Stomach (tissue), 9 donors: ENCODE data around the gene ARRDC5. TPM values are rescaled to one million over a fixed set of nuclear protein-coding genes. Genes with fewer than 3 reads are reported as not detected.

ENCODE experiments used
- DNase-seq, 2 donors: peaks; one replicate each; pipeline versions ENCODE4 v3.0.0 to v3.0.0-alpha.2; 2013 to 2019
- H3K27ac ChIP-seq, 5 donors: fragments of 200-600 bp in 4 of 5; sonication (generic) in 4 of 5; one replicate each; pipeline ENCODE4 v1.5.1; 2013 to 2019; ENCODE audit warnings: mild to moderate bottlenecking in 1 of 5, moderate library complexity in 1 of 5
- H3K27me3 ChIP-seq, 3 donors: fragments of 200-600 bp; sonication (generic); one replicate each; pipeline ENCODE4 v1.5.1; 2017 to 2019; ENCODE audit warnings: mixed run types in 1 of 3
- H3K36me3 ChIP-seq, 4 donors: fragments of 200-600 bp; sonication (generic); 1 replicate in 3 of 4; 2 replicates in 1 of 4; pipeline ENCODE4 v1.5.1; 2016 to 2019
- H3K4me1 ChIP-seq, 4 donors: fragments of 200-600 bp; sonication (generic); one replicate each; pipeline ENCODE4 v1.5.1; 2016 to 2019
- H3K4me3 ChIP-seq, 4 donors: fragments of 200-600 bp; sonication (generic) in 3 of 4; one replicate each; pipeline ENCODE4 v1.5.1; 2016 to 2019; ENCODE audit warnings: mild to moderate bottlenecking in 1 of 4
- H3K9me3 ChIP-seq, 4 donors: fragments of 200-600 bp; sonication (generic); one replicate each; pipeline ENCODE4 v1.5.1; 2016 to 2019
- CTCF ChIP-seq, 7 experiments: fragments of 450-650 bp in 4 of 7; fragments of 200-600 bp in 3 of 7; sonication (generic) in 3 of 7; IDR thresholded peaks; one replicate each; pipeline ENCODE4 v1.5.1; 2016 to 2019; ENCODE audit warnings: antibody characterized with exemption in 7 of 7, control low read depth in 2 of 7, mild to moderate bottlenecking in 1 of 7
- EP300 ChIP-seq: sonication (generic); formaldehyde crosslinking; IDR thresholded peaks from one replicate; pipeline ENCODE4 v1.6.1; 2017; ENCODE audit warnings: antibody characterized with exemption
- POLR2A ChIP-seq, 4 donors: fragments of 450-650 bp; IDR thresholded peaks; one replicate each; pipeline ENCODE4 v1.6.1; 2016; ENCODE audit warnings: antibody characterized with exemption in 4 of 4, control low read depth in 2 of 4, mild to moderate bottlenecking in 1 of 4, moderate library complexity in 1 of 4
- POLR2AphosphoS5 ChIP-seq, 3 donors: sonication (generic); formaldehyde crosslinking; IDR thresholded peaks; one replicate each; pipeline ENCODE4 v1.6.1; 2016; ENCODE audit warnings: antibody characterized with exemption in 3 of 3
- WGBS, 5 donors: extraction: QIAGEN DNeasy Blood & Tissue Kit in 3 of 5; methylation state at CpG; one replicate each; pipeline versions ENCODE4 v1.1.5 to v1.1.7; 2013 to 2018; 5-methylcytosine and 5-hydroxymethylcytosine counted together
- intact Hi-C: fragments of 100-400 bp; cut with DNase I; formaldehyde crosslinking; loops from one replicate; pipeline ENCODE4 v1.15.1; 2023; ENCODE audit warnings: low total_unique reads
- polyA plus RNA-seq, 3 donors: library from polyadenylated mRNA; stranded (reverse); fragments of 200-250 nt; gene quantifications; one replicate each; pipeline ENCODE4 v1.2.3, GENCODE V29; 2013
- small RNA-seq, 4 donors: library from RNA; depleted of rRNA; stranded (forward); fragments of <200 nt; gene quantifications; one replicate each; pipeline ENCODE3, GENCODE V24; 2016
- total RNA-seq, 5 donors: library from RNA; depleted of rRNA; stranded (reverse); fragments of >200 nt; gene quantifications; one replicate each; pipeline versions ENCODE4 v1.1.0 to v1.2.3, GENCODE V29; 2014 to 2016
- donor health status: healthy with polysubstance abuse.
- donor health status: Bipolar disorder and iron deficiency.
- donor health status: healthy.

Gene ARRDC5
- total and polyA plus RNA-seq, 8 donors: 0.20 to 0.73 TPM; not detected in 6

DNA sequence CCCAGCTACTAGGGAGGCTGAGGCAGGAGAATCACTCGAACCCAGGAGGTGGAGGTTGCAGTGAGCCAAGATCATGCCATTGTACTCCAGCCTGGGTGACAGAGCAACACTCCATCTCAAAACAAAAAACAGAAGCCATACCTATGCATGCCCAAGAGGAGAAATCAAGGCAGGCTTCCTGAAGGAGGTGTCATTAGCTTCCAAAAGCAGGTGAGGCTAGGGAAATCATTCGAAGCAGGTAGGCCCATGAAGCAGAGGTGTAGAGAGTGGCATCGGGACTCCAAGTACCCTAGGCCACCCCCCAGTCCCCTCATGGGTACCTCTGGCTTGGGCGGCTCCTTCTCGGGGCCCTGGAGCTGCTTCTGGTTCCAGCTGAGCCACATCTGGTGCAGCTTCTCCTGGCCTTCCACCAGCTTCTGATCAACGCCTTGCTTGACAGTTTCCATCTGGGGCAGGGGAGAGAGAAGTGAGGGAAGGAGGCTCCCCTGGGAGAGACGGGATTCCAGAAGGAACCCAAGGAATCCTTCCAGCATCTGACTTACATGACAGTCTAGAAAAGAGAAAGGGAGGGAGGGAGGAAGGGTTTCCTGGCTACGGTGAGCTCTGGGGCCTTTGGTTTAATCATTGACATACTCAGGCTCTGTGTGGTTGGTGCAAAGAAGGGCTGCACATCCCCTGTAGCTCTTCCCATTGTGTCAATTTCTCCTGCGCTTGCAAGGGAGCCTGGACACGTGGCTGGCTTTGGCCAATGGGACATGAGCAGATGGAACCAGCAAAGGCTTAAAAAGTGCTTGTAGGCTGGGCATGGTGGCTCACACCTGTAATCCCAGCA is 58.1 kb downstream of the ARRDC5 start:
- 72 to 81% (median 75%) methylated on average over 8 to 10 of the region's 10 CpGs for WGBS, 5 donors
- DNase-seq: peak in 1 of 2 donors; percentile 72
- peaks cover 11 to 91% (median 88%) of the 10 kb centered on the region in 4 donors for H3K36me3 ChIP-seq

GRCh38 chr19:4843647-4843965 is 59.1 kb downstream of the ARRDC5 start:
- 91 to 97% (median 97%) methylated on average over 6 of the region's 6 CpGs for WGBS, 5 donors
- Histone ChIP-seq H3K27me3 (no peaks in the 10 kb centered on the region), H3K4me1 (peaks cover 0 to 19% (median 2%) of the 10 kb centered on the region in 4 donors), H3K27ac (peak overlapping the region in 2 of 5 donors; percentile 30 to 60), H3K36me3 (peaks cover 18 to 91% (median 88%) of the 10 kb centered on the region in 4 donors), H3K9me3 (no peaks in the 10 kb centered on the region), H3K4me3 (no peak overlapping the region)
- TF ChIP-seq EP300 (no peak), POLR2AphosphoS5 (IDR thresholded peaks at IDR 0.05) (no peak), POLR2A (IDR thresholded peaks at IDR 0.05) (no peak), CTCF (IDR thresholded peaks at IDR 0.05) (no peak)
- no peak for DNase-seq
- intact Hi-C loops: no loop called here

More for the DNA sequence above, 58.1 kb downstream of the ARRDC5 start:
- Histone ChIP-seq H3K4me1 (peaks cover 0 to 19% (median 2%) of the 10 kb centered on the region in 4 donors), H3K27me3 (no peaks in the 10 kb centered on the region), H3K27ac (peak overlapping the region in 4 of 5 donors; percentile 30 to 72 (median 54)), H3K9me3 (no peaks in the 10 kb centered on the region), H3K4me3 (no peak overlapping the region)
- intact Hi-C loops: no loop called here
- TF ChIP-seq EP300: no peak
- no peak for TF ChIP-seq POLR2AphosphoS5 (IDR thresholded peaks at IDR 0.05)
- TF ChIP-seq POLR2A (IDR thresholded peaks at IDR 0.05): no peak
- TF ChIP-seq CTCF (IDR thresholded peaks at IDR 0.05): no peak

Small RNAs within 50 kb of the gene (small RNA-seq; reads per million reads assigned to genes)
- 0 reads per million in 4 donors for gene MIR4747

Other genes with a start within 250 kb of the ARRDC5 start
- gene MYDGF, start 232.6 kb downstream of the ARRDC5 start, total RNA-seq: 10 to 100 TPM; 41.4 to 77.5 (median 71.3) TPM
- gene MYDGF, start 232.6 kb downstream of the ARRDC5 start, polyA plus RNA-seq: 10 to 100 TPM; 66.4 to 86.6 (median 75.3) TPM
- gene DPP9, start 179.1 kb downstream of the ARRDC5 start, total RNA-seq: 100 to 1,000 TPM in 2 of 5 donors, 10 to 100 TPM in 3; 24.6 to 178 (median 82.1) TPM
- 10 to 100 TPM; 18.7 to 30.2 (median 24.6) TPM for gene DPP9, start 179.1 kb downstream of the ARRDC5 start, polyA plus RNA-seq
- gene FEM1A, start 111.2 kb downstream of the ARRDC5 start, total RNA-seq: 10 to 100 TPM in 3 of 5 donors, 1 to 10 TPM in 2; 8.8 to 30.7 (median 12.8) TPM
- gene FEM1A, start 111.2 kb downstream of the ARRDC5 start, polyA plus RNA-seq: 1 to 10 TPM; 3.5 to 4.0 (median 3.8) TPM
- gene TICAM1, start 71.2 kb downstream of the ARRDC5 start, total RNA-seq: 10 to 100 TPM in 3 of 5 donors, 1 to 10 TPM in 2; 1.8 to 46.9 (median 19.6) TPM
- 10 to 100 TPM; 11.6 to 16.2 (median 13.7) TPM for gene TICAM1, start 71.2 kb downstream of the ARRDC5 start, polyA plus RNA-seq
- gene PLIN3, start 35.2 kb downstream of the ARRDC5 start, total RNA-seq: 10 to 100 TPM in 4 of 5 donors, 1 to 10 TPM in 1; 8.9 to 42.6 (median 16.3) TPM
- 10 to 100 TPM; 39.2 to 55.3 (median 44.0) TPM for gene PLIN3, start 35.2 kb downstream of the ARRDC5 start, polyA plus RNA-seq
- 10 to 100 TPM in 1 of 5 donors, 1 to 10 TPM in 2, under 1 TPM in 2; 0.58 to 20.5 (median 6.4) TPM for gene UHRF1, start 6.6 kb upstream of the ARRDC5 start, total RNA-seq
- gene UHRF1, start 6.6 kb upstream of the ARRDC5 start, polyA plus RNA-seq: 1 to 10 TPM; 2.0 to 4.4 (median 3.8) TPM
- gene KDM4B, start 66.2 kb upstream of the ARRDC5 start, total RNA-seq: 100 to 1,000 TPM in 2 of 5 donors, 10 to 100 TPM in 3; 22.9 to 202 (median 59.1) TPM
- 10 to 100 TPM in 2 of 3 donors, 1 to 10 TPM in 1; 5.2 to 10.1 (median 10.0) TPM for gene KDM4B, start 66.2 kb upstream of the ARRDC5 start, polyA plus RNA-seq